CD4-positive, alpha-beta T cell treated with Interleukin-21 for 1 hour (primary cell): ENCODE results near the gene FHIT.

Experiments used
- DNase-seq: peaks from one replicate; pipeline ENCODE4 v3.0.0-alpha.2; 2020

The FHIT gene

DNA sequence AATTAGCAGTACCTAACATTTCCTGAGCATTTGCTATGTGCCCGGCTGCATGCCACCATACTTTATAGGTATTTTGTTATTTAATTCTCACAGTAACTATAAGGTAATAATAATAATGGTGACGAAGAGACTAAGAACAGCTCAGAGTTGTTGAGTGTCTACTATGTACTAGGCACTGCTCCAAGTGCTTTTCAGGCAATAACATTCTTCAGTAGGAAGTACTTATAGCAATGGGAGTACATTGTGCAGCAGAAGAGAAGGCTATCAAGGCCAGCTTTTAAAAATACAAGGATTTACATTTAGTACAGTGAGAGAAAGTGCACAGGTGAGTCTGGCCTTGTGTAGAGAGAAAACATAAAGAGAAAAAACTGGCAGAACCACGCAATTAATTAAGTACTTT, 647.4 kb downstream of the FHIT start:
- DNase-seq: no peak

- DNase-seq: no peak
Observed at GRCh38 chr3:60600848-60601247, 650.4 kb downstream of the FHIT start.

DNA sequence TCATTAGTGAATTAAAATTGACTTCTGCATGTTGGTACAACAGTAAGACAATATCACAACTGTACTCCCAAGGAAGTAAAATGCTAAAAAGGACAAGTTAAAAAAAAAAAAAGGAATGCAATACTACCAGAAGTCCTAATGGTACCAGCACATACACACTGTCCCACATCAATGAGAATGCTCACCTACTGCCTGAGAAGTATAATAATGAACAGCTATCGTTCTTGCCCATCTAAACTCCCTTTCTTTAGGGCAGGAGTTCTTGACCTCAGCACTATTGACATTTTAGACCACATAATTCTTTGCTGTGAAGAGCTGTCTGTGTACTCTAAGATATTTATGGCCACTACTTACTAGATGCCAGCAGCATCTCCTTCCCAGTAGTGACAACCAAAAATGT, 651.7 kb downstream of the FHIT start:
- no peak for DNase-seq

DNA sequence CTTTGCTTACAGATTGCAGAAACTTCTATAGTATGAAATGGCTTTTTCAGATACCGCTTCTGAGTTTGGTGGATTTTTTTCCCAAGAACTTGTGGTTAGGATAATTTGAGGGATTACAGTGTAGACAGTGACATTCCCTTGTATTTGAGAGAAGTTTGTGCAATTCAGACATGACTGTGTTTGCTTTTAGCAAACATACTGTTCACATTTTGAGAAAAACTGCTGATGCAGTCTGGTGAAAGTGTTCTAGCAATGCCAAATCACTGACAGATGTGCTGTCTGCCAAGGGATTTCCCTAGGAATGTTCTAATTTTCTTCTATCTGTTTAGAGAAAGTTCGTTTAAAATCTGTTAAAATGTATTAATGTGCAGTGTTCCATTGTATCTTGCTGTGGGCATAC, 652.6 kb downstream of the FHIT start:
- no peak for DNase-seq

DNA sequence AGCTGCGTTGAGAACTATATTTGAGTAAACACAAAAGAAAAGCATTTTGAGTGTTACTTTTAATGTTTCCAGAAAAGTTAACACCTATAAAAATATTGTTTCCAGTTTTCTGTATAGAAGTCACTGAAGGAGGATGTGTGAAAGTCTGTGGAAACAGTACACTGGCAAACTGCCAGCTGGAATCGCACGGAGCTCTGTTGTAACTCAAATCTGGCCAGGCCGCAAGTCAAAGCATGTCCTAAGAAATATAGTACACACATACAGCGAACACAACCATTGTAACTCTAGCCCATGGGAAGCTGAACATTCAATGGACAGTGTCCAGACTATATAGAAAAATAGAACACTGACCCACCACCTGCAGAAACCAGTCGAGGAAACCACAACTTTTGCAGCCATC, 657.2 kb downstream of the FHIT start:
- DNase-seq: no peak

- DNase-seq: no peak
Observed at GRCh38 chr3:60591267-60591666, 660.0 kb downstream of the FHIT start.

DNA sequence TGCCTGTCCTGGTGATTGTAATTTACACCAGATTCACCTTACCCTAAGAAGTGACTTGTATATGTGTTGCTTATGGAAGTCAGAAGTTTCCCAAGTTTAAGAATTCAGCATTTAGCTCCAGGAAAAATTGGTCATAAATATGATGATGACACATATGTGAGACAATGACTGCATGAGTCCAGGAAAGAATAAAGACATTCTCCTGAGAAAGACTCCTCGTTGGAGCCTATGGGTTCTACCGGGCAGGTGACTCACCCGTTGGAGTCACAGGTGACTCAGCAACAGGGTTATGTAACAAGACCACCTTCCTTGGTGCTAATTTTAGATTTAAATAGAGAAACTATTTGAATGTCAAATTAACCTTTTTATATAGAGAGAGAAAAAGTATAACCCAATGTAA, 662.4 kb downstream of the FHIT start:
- DNase-seq: no peak

- DNase-seq: no peak
Observed at GRCh38 chr3:60585918-60586317, 665.3 kb downstream of the FHIT start.

GRCh38 chr3:60584250-60584649, 667.0 kb downstream of the FHIT start:
- no peak for DNase-seq

DNA sequence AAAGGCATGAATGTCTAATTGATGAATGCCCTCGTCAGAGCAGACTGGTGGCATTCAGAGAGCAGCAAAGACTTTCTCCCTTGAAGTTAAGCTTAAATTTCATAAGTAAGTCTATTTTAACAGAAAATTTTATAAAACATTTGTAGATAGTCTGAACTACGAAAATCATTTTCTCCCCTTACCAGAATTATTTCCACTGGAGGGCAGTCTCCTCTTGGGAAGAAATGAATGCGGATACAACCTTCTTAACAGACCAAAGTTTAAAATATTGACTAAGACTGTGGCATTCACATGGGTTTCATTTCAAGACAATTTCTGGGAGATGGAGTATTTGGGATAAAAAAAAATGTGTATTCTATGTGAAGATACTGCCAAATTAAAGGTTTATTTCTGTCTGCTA, 669.0 kb downstream of the FHIT start:
- DNase-seq: no peak

GRCh38 chr3:60580809-60581208, 670.4 kb downstream of the FHIT start:
- no peak for DNase-seq

DNA sequence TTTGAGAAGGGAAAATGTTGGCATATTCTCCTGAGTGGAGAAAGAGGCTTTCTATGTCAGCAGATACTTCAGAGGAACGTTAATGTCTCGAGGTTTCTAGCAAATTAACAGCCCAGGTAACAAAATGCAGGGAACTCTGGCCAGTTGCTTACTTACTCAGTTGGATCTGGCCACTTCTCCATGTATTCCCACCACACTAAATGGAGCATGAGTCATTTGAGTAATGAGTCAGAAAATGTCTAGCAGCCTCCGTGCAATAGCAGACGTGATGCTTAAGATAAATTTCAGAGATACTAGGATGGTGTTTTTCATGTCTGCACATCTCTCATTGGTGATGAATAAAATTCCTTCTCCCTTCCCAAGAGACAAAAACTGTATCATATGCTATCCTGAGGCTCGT, 671.5 kb downstream of the FHIT start:
- DNase-seq: no peak

GRCh38 chr3:60578936-60579335, 672.3 kb downstream of the FHIT start:
- no peak for DNase-seq

- DNase-seq: no peak
Observed at GRCh38 chr3:60577601-60578000, 673.7 kb downstream of the FHIT start.

DNA sequence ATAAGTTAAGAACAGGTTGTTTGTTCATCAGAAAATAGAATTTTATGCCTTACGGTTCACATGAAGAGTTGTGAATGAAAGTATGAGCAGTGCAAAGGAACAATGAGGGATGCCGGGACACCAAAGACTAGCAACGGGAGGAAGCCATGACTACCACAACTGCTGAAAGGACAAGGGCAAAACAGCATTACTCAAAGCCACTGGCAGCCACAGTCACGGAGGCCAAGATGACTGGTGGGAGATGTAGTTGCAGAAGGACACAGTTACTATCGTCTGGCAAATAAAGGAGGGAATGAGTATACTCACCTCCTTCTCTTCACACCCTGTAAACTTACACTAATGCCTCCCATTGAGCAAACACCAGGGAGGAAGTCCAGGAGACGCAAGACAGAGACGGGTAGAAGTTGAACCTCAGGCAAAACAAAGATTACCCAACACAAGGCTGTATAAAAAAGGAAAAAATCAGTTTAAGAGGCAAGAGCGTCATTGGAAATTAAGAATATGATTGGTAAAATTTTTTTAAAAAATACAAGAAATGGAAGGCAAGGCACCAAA, 675.5 kb downstream of the FHIT start:
- DNase-seq: no peak

GRCh38 chr3:60574046-60574769, 677.0 kb downstream of the FHIT start:
- DNase-seq: no peak

- no peak for DNase-seq
Observed at GRCh38 chr3:60573494-60573893, 677.8 kb downstream of the FHIT start.

DNA sequence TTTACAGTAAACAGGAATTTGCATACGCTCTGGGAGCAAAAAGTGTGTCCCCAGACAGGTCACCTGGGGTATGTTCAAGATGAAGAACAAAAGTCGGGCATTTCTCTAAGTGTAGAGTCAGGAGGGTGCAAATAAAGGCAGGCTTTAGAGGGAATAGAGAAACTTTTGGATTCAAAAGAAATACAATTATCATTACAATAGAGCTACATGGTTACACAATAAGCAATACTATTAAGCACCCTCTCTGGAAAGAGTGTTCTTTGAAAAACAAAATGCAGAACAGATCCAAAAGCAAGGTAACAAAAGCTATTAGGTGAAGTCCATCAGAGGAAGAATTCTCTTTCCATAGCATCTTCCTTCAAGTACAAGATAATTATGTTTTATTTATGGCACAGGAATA, 679.7 kb downstream of the FHIT start:
- no peak for DNase-seq

- no peak for DNase-seq
Observed at GRCh38 chr3:60557122-60557521, 694.1 kb downstream of the FHIT start.

GRCh38 chr3:60555686-60556354, 695.4 kb downstream of the FHIT start:
- no peak for DNase-seq

GRCh38 chr3:60553144-60553543, 698.1 kb downstream of the FHIT start:
- no peak for DNase-seq

DNA sequence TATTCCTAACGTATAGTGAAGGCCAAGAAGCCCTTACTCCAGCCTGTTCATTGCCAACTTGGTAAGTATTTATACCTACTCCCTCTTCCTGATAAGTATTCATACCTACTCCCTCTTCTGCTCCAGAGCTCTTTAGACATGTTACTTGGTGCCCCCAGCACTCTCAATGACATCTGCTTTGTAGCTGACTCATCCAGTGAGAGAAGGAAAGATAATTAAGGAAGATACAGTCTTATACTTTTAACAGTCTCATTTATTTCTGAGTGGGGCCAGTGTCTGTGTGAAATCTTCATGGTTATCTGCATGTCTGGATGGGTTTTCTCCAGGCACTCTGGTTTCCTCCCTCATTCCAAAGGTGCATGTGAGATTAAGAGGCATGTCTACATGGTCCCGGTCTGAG, 698.7 kb downstream of the FHIT start:
- DNase-seq: no peak

GRCh38 chr3:60551455-60552209, 699.6 kb downstream of the FHIT start:
- DNase-seq: no peak

- DNase-seq: no peak
Observed at GRCh38 chr3:60549863-60550262, 701.4 kb downstream of the FHIT start.
